Smooth muscle cell (in vitro differentiated cells): ENCODE data around the gene EIF4G3. TPM values are rescaled to one million over a fixed set of nuclear protein-coding genes. Genes with fewer than 3 reads are reported as not detected.
"Not testable (repeated sequence)": the region's sequence is repeated elsewhere in the genome, so short reads cannot be mapped to it uniquely, and the experiment has no call there.

Source experiments
- DNase-seq: peaks from one replicate; lab custom pipeline; 2025; ENCODE audit not compliant: unreplicated experiment; lab: John Stamatoyannopoulos, UW
- H2AFZ ChIP-seq: fragments of 200-600 bp; sonication (generic); 2 replicates; pipeline ENCODE4 v1.6.0; 2016; ENCODE audit warnings: antibody characterized with exemption, low read depth, mild to moderate bottlenecking
- H3F3A ChIP-seq: fragments of 200-600 bp; sonication (generic); 2 replicates; pipeline ENCODE4 v1.6.0; 2017; ENCODE audit warnings: antibody characterized with exemption, low read depth
- H3K27ac ChIP-seq: fragments of 200-600 bp; sonication (generic); 2 replicates; pipeline ENCODE4 v1.5.1; 2016; ENCODE audit warnings: low read depth, mild to moderate bottlenecking
- H3K27me3 ChIP-seq: fragments of 200-600 bp; sonication (generic); 2 replicates; pipeline ENCODE4 v1.6.1; 2016; ENCODE audit warnings: low read depth, mild to moderate bottlenecking
- H3K36me3 ChIP-seq: fragments of 200-600 bp; sonication (generic); 2 replicates; pipeline ENCODE4 v1.5.1; 2016; ENCODE audit warnings: low read depth
- H3K4me1 ChIP-seq: fragments of 200-600 bp; sonication (generic); 2 replicates; pipeline ENCODE4 v1.5.1; 2016; ENCODE audit warnings: low read depth
- H3K4me2 ChIP-seq: fragments of 200-600 bp; sonication (generic); 2 replicates; pipeline ENCODE4 v1.6.0; 2016; ENCODE audit warnings: mild to moderate bottlenecking
- H3K4me3 ChIP-seq: fragments of 200-600 bp; sonication (generic); 2 replicates; pipeline ENCODE4 v1.5.1; 2016; ENCODE audit warnings: mild to moderate bottlenecking
- H3K79me2 ChIP-seq: fragments of 200-600 bp; sonication (generic); 2 replicates; pipeline ENCODE4 v1.6.0; 2016; ENCODE audit warnings: low read depth, mild to moderate bottlenecking
- H3K9ac ChIP-seq: fragments of 200-600 bp; sonication (generic); 2 replicates; pipeline ENCODE4 v1.6.0; 2016; ENCODE audit warnings: low read depth
- H3K9me3 ChIP-seq: fragments of 200-600 bp; sonication (generic); replicated peaks from 2 replicates; pipeline ENCODE4 v1.5.1; 2016; ENCODE audit warnings: low read depth
- H4K20me1 ChIP-seq: fragments of 200-600 bp; sonication (generic); 2 replicates; pipeline ENCODE4 v1.6.0; 2016; ENCODE audit warnings: low read depth
- WGBS: methylation state at CpG from one replicate; pipeline ENCODE4 v1.1.7; 2016; ENCODE audit warnings: low lambda C conversion rate; 5-methylcytosine and 5-hydroxymethylcytosine counted together
- polyA plus RNA-seq: library from polyadenylated mRNA; unstranded; fragments of >200 nt; fragmentation: Nextera tagmentation; extraction: Ambion mirVana; gene quantifications from 2 replicates; pipeline ENCODE4 v1.2.1, GENCODE V29; 2016
- total RNA-seq: library from RNA; depleted of rRNA; stranded (reverse); fragments of >200 nt; gene quantifications from 2 replicates; pipeline ENCODE4 v1.2.3, GENCODE V29; 2014
- TF ChIP-seq, protein P1 (sequence below): fragments of 200-600 bp; sonication (generic); IDR thresholded peaks from 2 replicates; pipeline ENCODE4 v1.5.1; 2017; ENCODE audit warnings: borderline replicate concordance, mild to moderate bottlenecking, antibody characterized with exemption; ENCODE audit not compliant: insufficient read depth, poor library complexity, severe bottlenecking

Gene EIF4G3
- total and polyA plus RNA-seq, 2 experiments from 2014 or later = 31.5 to 49.5 TPM

DNA sequence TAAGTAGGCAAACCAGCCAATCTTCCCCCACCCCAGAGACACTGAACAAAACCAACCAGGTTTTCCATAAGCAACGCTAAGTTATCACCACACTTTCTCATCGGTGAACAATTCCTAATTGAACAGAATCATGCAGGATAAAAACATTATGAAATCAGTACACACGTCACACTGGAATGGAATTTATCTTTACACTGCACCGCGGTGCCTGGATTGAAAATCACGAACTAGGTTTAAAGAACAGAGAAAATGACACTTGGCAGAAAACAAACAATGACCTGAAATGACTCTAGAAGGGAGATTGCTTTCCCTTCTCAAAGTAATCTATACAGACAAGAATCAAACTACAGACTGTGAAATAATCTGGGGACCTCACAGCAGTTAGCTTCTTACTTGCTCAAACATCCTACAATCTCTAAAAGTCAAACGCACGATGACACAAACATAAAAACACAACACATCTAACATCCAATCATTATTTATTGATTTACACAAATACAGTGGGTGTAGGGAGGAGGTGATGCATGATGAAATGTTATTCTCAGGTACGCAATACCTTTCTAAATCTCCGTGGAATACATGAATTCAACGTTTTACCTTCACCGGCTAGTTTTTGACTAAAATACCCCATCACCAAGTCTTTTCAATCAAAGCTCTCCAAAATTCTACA, 1.9 kb downstream of the EIF4G3 start:
- no peak for DNase-seq
- peaks cover 2% of the 10 kb centered on the region for H3F3A ChIP-seq
- H3K9me3 ChIP-seq = no peaks in the 10 kb centered on the region
- H3K27ac ChIP-seq = peak overlapping the region; percentile 75
- no peak overlapping the region for H2AFZ ChIP-seq
- no peaks in the 10 kb centered on the region for H3K27me3 ChIP-seq
- peak overlapping the region; percentile 98 for H3K4me3 ChIP-seq
- H3K36me3 ChIP-seq = no peaks in the 10 kb centered on the region
- H4K20me1 ChIP-seq = peaks cover 52% of the 10 kb centered on the region
- 25% methylated on average over 12 of the region's 12 CpGs for WGBS
- peaks cover 9% of the 10 kb centered on the region for H3K4me1 ChIP-seq
- TF ChIP-seq, protein P1, sequence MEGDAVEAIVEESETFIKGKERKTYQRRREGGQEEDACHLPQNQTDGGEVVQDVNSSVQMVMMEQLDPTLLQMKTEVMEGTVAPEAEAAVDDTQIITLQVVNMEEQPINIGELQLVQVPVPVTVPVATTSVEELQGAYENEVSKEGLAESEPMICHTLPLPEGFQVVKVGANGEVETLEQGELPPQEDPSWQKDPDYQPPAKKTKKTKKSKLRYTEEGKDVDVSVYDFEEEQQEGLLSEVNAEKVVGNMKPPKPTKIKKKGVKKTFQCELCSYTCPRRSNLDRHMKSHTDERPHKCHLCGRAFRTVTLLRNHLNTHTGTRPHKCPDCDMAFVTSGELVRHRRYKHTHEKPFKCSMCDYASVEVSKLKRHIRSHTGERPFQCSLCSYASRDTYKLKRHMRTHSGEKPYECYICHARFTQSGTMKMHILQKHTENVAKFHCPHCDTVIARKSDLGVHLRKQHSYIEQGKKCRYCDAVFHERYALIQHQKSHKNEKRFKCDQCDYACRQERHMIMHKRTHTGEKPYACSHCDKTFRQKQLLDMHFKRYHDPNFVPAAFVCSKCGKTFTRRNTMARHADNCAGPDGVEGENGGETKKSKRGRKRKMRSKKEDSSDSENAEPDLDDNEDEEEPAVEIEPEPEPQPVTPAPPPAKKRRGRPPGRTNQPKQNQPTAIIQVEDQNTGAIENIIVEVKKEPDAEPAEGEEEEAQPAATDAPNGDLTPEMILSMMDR = no peak
- peak overlapping the region; percentile 89 for H3K9ac ChIP-seq
- peaks cover 61% of the 10 kb centered on the region for H3K79me2 ChIP-seq
- peak overlapping the region; percentile 88 for H3K4me2 ChIP-seq

DNA sequence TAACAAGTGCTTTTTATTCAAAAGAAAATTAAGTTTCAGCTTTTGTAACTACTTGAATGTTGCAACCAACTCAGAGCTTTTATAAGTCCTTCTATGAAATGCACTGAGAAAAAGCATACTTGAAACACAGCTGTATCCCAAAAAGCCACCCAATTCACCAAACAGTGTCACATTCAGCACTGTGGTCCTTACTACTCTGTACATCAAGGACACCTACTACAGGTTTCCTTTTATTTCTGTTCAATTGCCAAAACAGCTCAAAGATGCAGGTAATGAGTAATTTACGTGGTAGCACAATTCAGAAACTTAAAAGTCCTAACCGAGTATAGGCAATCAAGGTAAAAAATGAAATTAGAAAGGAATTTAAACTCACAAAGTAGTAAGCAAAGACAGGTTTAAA, 2.5 kb downstream of the EIF4G3 start:
- H3K4me1 ChIP-seq = peaks cover 9% of the 10 kb centered on the region
- WGBS = 71% methylated on average over 2 of the region's 2 CpGs
- H3F3A ChIP-seq = peaks cover 2% of the 10 kb centered on the region
- H3K36me3 ChIP-seq = no peaks in the 10 kb centered on the region
- no peak for DNase-seq
- TF ChIP-seq, protein P1 = no peak
- H3K9me3 ChIP-seq = no peaks in the 10 kb centered on the region
- H2AFZ ChIP-seq = no peak overlapping the region
- H3K27me3 ChIP-seq = no peaks in the 10 kb centered on the region
- peaks cover 67% of the 10 kb centered on the region for H3K79me2 ChIP-seq
- H4K20me1 ChIP-seq = peaks cover 56% of the 10 kb centered on the region
- peak overlapping the region; percentile 88 for H3K4me2 ChIP-seq
- H3K9ac ChIP-seq = peak overlapping the region; percentile 89
- H3K4me3 ChIP-seq = peak overlapping the region; percentile 98
- peak overlapping the region; percentile 75 for H3K27ac ChIP-seq

DNA sequence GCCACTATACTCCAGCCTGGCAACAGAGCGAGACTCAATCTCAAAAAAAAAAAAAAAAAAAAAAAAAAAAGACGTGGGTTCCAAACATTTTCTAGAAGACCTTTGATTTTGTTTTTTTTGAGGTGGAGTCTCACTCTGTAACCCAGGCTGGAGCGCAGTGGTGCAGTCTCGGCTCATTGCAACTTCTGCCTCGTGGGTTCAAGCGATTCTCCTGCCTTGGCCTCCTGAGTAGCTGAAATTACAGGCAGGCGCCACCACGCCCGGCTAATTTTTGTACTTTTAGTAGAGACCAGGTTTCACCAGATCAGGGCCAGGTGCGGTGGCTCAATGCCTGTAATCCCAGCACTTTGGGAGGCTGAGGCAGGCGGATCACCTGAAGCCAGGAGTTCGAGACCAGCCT, 3.6 kb downstream of the EIF4G3 start:
- H3K4me3 ChIP-seq, H3K36me3 ChIP-seq, H3K9me3 ChIP-seq, H3K9ac ChIP-seq, H3K4me1 ChIP-seq, H3K27me3 ChIP-seq, H3K27ac ChIP-seq, H2AFZ ChIP-seq, H3K4me2 ChIP-seq, H3F3A ChIP-seq, DNase-seq: not testable (repeated sequence)
- Histone ChIP-seq H4K20me1 (peaks cover 67% of the 10 kb centered on the region), H3K79me2 (peaks cover 78% of the 10 kb centered on the region)
- 89% methylated on average over 12 of the region's 12 CpGs for WGBS

DNA sequence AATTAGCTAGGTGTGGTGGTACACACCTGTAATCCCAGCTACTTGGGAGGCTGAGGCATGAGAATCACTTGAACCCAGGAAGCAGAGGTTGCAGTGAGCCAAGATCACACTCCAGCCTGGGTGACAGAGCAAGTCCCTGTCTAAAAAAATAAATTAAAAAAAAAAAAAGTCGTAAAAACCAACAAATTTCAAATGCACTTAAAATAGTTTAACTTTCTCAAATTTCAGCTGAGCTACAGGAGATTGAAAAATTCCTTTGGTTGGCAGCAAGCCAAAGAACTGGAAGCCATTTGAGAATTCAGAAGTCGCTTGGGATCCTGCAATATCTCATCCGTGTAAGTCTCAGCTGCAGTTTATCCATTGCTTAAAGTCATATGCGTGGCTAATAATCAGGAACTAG, 5.9 kb downstream of the EIF4G3 start:
- not testable (repeated sequence) for H3K4me1 ChIP-seq, H2AFZ ChIP-seq, H3K4me2 ChIP-seq, H3K36me3 ChIP-seq, H3K9me3 ChIP-seq, H3K27ac ChIP-seq, H3F3A ChIP-seq, H3K4me3 ChIP-seq, H3K9ac ChIP-seq, H3K27me3 ChIP-seq, DNase-seq
- WGBS = 72% methylated on average over 4 of the region's 4 CpGs
- Histone ChIP-seq H4K20me1 (peaks cover 86% of the 10 kb centered on the region), H3K79me2 (peaks cover 100% of the 10 kb centered on the region)
